ENCODE results near the gene CACNA1G.

CACNA1G gene

DNA sequence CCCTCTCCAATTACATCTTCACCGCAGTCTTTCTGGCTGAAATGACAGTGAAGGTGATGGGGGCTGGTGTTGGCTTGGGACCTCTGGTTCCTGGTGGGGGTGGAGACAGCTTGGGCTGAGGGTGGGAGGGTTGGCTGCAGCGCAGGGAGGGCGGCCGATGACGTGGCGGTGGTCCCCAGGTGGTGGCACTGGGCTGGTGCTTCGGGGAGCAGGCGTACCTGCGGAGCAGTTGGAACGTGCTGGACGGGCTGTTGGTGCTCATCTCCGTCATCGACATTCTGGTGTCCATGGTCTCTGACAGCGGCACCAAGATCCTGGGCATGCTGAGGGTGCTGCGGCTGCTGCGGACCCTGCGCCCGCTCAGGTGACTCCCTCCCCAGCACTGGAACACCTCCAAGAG, 42.3 kb downstream of the CACNA1G start:
- TF ChIP-seq, protein P1, sequence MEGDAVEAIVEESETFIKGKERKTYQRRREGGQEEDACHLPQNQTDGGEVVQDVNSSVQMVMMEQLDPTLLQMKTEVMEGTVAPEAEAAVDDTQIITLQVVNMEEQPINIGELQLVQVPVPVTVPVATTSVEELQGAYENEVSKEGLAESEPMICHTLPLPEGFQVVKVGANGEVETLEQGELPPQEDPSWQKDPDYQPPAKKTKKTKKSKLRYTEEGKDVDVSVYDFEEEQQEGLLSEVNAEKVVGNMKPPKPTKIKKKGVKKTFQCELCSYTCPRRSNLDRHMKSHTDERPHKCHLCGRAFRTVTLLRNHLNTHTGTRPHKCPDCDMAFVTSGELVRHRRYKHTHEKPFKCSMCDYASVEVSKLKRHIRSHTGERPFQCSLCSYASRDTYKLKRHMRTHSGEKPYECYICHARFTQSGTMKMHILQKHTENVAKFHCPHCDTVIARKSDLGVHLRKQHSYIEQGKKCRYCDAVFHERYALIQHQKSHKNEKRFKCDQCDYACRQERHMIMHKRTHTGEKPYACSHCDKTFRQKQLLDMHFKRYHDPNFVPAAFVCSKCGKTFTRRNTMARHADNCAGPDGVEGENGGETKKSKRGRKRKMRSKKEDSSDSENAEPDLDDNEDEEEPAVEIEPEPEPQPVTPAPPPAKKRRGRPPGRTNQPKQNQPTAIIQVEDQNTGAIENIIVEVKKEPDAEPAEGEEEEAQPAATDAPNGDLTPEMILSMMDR (conservative IDR thresholded peaks at IDR 0.05; ENCODE audit: low read depth), result no peak
- H3K27ac ChIP-seq, result no peak overlapping the region
- DNase-seq (ENCODE audit: low spot score), result no peak
- ChIA-PET CTCF (interaction anchor here (0.5 to 0.6 kb wide), 2 partner anchors 25 to 300 kb away, joined by 3 read pairs; no protein-coding TSS in a partner anchor), POLR2A (ENCODE audit: low non-redundant PET) (no interaction called here)

DNA sequence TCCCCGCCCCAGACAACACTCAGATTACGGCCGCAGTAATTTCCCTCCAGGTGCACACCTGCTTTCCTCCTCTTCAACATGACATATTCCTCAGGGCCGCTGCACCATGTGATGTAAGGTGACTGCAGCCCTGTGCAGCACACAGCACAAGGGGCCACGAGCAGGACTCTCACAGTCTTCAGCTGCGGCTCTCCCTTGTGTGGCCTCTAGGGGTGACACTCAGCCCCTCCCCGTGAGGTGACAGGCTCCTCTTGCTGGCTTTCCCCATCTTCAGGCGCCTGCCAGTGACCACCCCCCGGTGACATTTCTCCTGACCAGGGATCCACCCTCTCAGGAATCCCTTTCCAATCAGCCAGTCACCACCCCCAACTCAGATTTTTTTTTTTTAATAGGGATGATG, 42.8 kb downstream of the CACNA1G start:
- no peak overlapping the region for H3K27ac ChIP-seq
- DNase-seq (ENCODE audit: low spot score), result no peak
- TF ChIP-seq, protein P1 (conservative IDR thresholded peaks at IDR 0.05; ENCODE audit: low read depth), result no peak; the same call in 1 of the 2 replicates
- ChIA-PET CTCF (interaction anchor here (0.5 to 0.6 kb wide), 2 partner anchors 24 to 299 kb away, joined by 3 read pairs; no protein-coding TSS in a partner anchor), POLR2A (ENCODE audit: low non-redundant PET) (no interaction called here)

DNA sequence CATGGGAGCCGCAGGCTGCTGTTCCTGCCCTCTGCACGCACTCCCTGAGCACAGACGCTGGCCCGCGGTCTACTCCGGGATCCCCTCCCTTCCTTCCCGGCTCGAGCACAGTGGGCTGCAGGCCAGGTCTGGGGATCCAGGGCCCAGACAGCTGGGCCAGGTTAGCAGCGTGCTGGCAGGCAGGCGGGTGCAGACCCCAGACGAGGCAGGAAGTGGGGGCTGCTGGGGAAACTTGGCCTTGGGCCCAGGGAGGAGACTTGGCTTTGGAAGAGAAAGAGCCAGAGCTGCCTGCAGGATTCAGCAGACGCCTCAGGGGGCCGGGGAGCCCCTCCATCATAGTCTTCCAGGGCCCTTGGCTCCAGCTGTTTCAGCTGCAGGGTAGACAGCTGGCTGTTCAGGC, 44.0 kb downstream of the CACNA1G start:
- CTCF ChIA-PET, result interaction anchor here (1.0 kb wide), 1 partner anchor 91 kb away, joined by 3 read pairs; no protein-coding TSS in a partner anchor
- DNase-seq (ENCODE audit: low spot score), result no peak
- peak overlapping the region; percentile 39 for H3K27ac ChIP-seq
- TF ChIP-seq, protein P1 (conservative IDR thresholded peaks at IDR 0.05; ENCODE audit: low read depth), result no peak
- POLR2A ChIA-PET (ENCODE audit: low non-redundant PET), result no interaction called here

DNA sequence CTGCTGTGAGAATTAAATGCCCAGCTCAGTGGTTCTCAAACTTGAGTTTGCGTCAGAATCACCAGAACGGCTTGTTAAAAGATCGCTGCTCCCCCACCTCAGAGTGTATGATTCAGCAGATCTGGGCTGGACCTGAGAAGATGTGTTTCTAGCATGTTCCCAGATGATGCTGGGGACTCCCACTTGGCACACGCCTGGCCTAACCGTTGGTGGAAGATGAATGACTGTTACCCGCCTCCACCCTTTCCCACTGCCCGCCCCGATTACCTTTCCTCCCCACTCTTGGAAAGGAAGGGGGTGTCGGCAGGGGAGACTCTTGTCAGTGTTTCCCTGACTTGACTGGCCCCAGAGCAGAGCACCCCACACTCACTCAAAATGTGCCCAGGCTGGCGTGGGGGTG, 44.9 kb downstream of the CACNA1G start:
- DNase-seq (ENCODE audit: low spot score), result no peak
- POLR2A ChIA-PET (ENCODE audit: low non-redundant PET), result no interaction called here
- CTCF ChIA-PET, result no interaction called here
- TF ChIP-seq, protein P1 (conservative IDR thresholded peaks at IDR 0.05; ENCODE audit: low read depth), result no peak
- H3K27ac ChIP-seq, result no peak overlapping the region

DNA sequence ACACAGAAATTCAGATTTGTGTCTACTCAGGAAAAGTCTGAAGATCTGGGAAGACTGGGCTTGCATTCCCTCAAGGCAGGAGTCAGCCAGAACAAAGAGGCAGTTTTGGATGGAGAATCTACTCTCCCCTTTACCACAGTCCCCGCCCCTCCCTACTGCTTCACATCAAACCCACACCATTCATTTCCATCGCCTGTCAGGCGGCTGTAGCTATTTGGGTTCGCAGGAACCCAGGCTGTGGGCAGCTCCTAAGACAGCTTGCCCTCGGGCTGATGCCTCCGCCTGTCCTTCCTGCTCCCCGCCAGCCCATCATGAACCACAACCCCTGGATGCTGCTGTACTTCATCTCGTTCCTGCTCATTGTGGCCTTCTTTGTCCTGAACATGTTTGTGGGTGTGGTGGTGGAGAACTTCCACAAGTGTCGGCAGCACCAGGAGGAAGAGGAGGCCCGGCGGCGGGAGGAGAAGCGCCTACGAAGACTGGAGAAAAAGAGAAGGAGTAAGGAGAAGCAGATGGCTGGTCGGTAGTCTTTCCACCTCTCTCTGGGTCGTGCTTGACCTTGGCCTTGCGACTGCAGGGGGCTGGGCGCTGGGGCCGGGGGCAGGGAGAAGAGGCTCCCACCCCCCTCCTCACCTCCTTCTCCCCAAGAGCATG, 47.1 kb downstream of the CACNA1G start:
- no peak for DNase-seq (ENCODE audit: low spot score)
- TF ChIP-seq, protein P1 (conservative IDR thresholded peaks at IDR 0.05; ENCODE audit: low read depth), result no peak
- CTCF ChIA-PET, result interaction anchor here (0.6 kb wide), 1 partner anchor 64 kb away, joined by 3 read pairs; no protein-coding TSS in a partner anchor
- POLR2A ChIA-PET (ENCODE audit: low non-redundant PET), result no interaction called here
- H3K27ac ChIP-seq, result no peak overlapping the region

DNA sequence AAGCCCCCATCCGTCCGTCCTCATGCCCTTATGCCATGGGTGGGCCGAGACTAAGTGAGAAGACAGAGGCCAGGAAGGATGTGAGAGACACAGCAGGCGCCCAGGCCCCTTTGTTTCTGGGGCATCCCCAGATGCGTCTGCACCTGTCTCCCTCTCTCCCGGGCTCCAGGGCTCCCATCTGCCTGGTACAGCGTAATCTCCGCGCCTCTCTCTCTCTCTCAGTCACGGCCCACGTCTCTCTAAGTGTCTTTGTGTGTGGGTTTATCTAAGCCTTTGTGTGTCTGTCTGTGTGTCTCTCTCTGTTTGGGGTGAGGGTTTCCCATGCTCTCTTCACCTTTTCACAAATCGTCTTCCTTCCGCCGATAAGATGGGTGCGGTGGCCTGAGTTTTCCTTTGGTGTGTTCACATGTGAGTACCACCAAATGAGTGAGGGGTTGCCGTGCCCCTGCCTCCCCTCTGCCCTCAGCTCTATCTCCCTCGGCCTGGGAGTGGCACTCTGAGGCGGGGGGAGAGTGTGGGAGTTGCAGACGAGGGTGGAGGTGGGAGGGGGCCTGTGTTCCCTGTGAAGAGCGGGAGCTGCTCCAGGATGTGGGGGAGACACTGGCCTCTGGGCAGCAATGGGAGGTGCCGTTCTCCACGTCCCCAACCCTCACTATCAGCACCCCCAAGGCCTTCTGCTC, 48.3 kb downstream of the CACNA1G start:
- TF ChIP-seq, protein P1 (conservative IDR thresholded peaks at IDR 0.05; ENCODE audit: low read depth), result no peak
- ChIA-PET POLR2A (ENCODE audit: low non-redundant PET) (no interaction called here), CTCF (no interaction called here)
- no peak overlapping the region for H3K27ac ChIP-seq
- no peak for DNase-seq (ENCODE audit: low spot score)

Data from RWPE1 (cell line).